ENCODE results near the gene PARM1. TPM values are rescaled to one million over a fixed set of nuclear protein-coding genes. Genes with fewer than 3 reads are reported as not detected.

Gene PARM1
- total RNA-seq, 1 donor from 2014 or later: 116 TPM

DNA sequence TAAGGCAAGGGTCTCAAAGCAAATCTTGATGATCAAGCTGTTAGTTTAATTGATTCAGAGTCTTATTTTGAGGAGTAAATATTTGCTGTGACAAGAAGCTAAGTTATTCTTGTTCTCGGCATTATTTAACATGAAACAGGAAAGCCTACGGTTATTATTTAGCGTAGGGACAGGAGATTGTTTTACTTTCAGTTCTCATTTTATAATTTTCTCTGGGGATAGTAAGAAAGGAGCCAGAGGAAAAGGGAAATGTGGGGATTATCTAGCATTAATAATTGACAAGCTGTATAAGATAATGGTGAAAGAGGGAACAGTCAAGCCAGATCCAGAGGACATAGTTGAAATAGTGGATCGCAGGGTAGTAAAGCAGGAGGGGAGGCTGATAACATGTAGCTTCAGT lies 39.7 kb upstream of the PARM1 start:
- Histone ChIP-seq H3K4me3 (peak overlapping the region in 1 of 2 donors; percentile 36), H3K4me1 (no peaks in the 10 kb centered on the region), H3K27ac (no peak overlapping the region), H3K27me3 (no peaks in the 10 kb centered on the region), H3K9me3 (no peaks in the 10 kb centered on the region), H3K36me3 (no peaks in the 10 kb centered on the region)
- intact Hi-C loops (cut with DNase I): no loop called here
- TF ChIP-seq, protein P1, sequence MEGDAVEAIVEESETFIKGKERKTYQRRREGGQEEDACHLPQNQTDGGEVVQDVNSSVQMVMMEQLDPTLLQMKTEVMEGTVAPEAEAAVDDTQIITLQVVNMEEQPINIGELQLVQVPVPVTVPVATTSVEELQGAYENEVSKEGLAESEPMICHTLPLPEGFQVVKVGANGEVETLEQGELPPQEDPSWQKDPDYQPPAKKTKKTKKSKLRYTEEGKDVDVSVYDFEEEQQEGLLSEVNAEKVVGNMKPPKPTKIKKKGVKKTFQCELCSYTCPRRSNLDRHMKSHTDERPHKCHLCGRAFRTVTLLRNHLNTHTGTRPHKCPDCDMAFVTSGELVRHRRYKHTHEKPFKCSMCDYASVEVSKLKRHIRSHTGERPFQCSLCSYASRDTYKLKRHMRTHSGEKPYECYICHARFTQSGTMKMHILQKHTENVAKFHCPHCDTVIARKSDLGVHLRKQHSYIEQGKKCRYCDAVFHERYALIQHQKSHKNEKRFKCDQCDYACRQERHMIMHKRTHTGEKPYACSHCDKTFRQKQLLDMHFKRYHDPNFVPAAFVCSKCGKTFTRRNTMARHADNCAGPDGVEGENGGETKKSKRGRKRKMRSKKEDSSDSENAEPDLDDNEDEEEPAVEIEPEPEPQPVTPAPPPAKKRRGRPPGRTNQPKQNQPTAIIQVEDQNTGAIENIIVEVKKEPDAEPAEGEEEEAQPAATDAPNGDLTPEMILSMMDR (IDR thresholded peaks at IDR 0.05): no peak
- no peak for DNase-seq (ENCODE audit: low spot score in 2 of 2)

DNA sequence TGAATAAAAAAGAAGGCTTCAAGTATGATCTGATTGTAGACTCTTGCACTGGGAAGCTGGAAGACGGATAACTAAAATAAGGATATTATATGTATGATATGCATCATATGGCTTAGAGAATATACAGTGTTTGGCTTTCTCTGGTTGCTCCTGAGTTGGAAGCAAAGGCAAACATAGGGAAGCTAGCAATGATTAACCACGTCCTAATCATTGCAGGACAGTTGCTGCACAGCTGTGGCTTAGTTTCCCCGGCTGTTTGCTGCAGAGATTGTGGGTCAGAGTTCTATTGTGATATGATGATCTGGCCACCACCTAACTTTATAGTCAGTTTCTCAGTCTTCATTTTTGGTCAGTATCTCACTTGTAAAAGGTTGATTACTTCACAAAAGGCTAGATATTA lies 36.3 kb upstream of the PARM1 start:
- H3K27ac ChIP-seq: no peak overlapping the region
- no peaks in the 10 kb centered on the region for H3K4me1 ChIP-seq
- H3K36me3 ChIP-seq: no peaks in the 10 kb centered on the region
- TF ChIP-seq, protein P1 (IDR thresholded peaks at IDR 0.05): no peak
- H3K9me3 ChIP-seq: no peaks in the 10 kb centered on the region
- H3K27me3 ChIP-seq: no peaks in the 10 kb centered on the region
- H3K4me3 ChIP-seq: no peak overlapping the region
- DNase-seq (ENCODE audit: low spot score in 2 of 2): no peak
- intact Hi-C loops (cut with DNase I): no loop called here

DNA sequence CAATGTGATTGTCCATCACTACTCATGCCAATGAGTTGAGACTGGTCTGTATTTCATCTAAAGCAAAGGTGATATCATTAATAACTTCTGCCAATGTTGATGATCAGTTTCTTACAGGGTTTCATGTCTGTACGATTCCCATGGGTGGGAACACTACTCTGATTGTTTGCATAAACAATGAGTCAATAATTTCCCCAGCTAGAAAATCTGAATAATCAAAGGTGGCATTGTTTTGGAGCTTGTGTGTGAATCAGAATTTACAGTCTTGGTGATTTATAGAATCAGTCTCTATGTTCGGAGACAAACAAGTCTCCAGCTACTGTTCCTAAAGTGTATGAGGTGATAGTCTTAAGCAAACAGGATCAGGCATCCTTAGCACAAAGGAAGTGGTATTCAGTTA lies 35.5 kb upstream of the PARM1 start:
- TF ChIP-seq, protein P1 (IDR thresholded peaks at IDR 0.05): no peak
- Histone ChIP-seq H3K4me3 (no peak overlapping the region), H3K9me3 (no peaks in the 10 kb centered on the region), H3K4me1 (no peaks in the 10 kb centered on the region), H3K36me3 (no peaks in the 10 kb centered on the region), H3K27ac (no peak overlapping the region), H3K27me3 (no peaks in the 10 kb centered on the region)
- intact Hi-C loops (cut with DNase I): no loop called here
- no peak for DNase-seq (ENCODE audit: low spot score in 2 of 2)

DNA sequence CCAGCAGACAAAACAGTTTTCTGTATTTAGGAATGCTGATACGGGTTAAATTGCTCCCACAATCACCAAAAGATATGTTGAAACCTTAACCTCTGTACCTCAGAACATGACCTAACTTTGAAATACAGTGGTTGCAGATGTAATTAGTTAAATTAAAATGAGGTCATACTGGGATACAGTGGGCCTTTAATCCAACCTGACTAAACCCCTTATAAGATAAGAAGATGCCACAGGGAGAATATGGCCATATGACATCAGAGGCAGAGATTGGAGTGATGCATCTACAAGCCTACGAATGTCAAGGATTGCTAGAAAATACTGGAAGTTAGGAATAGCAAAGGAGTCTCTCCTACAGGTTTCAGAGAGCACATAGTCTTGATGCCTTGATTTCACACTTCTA lies 32.1 kb upstream of the PARM1 start:
- DNase-seq (ENCODE audit: low spot score in 2 of 2): no peak
- intact Hi-C loops (cut with DNase I): no loop called here
- H3K36me3 ChIP-seq: no peaks in the 10 kb centered on the region
- no peaks in the 10 kb centered on the region for H3K9me3 ChIP-seq
- no peak overlapping the region for H3K27ac ChIP-seq
- H3K27me3 ChIP-seq: no peaks in the 10 kb centered on the region
- H3K4me1 ChIP-seq: no peaks in the 10 kb centered on the region
- TF ChIP-seq, protein P1 (IDR thresholded peaks at IDR 0.05): no peak
- no peak overlapping the region for H3K4me3 ChIP-seq

DNA sequence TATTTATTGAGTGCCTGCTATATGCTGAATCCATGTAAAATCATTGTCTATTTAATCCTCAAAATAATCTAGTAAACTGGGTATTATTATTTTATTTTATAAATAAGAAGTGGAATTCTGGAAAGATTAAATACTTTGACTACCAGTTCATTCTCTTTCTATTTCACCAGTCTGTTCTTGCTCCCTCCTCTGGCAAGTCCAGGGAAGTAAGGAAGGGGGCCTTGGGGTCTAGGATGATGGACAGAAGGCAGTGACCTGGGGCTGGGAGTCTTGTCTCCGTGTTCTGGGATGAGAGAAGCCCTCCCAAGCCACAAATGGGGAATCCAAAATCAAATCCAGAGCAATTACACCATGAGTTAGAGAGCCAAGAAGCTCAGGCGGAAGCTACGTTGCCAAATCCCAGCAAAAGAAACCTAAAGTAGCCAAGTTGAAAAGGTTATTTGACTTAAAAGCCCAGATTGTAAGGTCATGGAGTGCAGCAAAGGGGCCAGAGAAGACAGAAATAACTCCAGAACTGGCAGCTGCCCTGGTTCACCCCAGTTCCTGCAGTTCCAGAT lies 28.3 kb upstream of the PARM1 start:
- no peaks in the 10 kb centered on the region for H3K4me1 ChIP-seq
- DNase-seq (ENCODE audit: low spot score in 2 of 2): no peak
- no peak overlapping the region for H3K4me3 ChIP-seq
- no peaks in the 10 kb centered on the region for H3K27me3 ChIP-seq
- H3K36me3 ChIP-seq: no peaks in the 10 kb centered on the region
- no peak overlapping the region for H3K27ac ChIP-seq
- intact Hi-C loops (cut with DNase I): no loop called here
- TF ChIP-seq, protein P1 (IDR thresholded peaks at IDR 0.05): no peak
- H3K9me3 ChIP-seq: no peaks in the 10 kb centered on the region

DNA sequence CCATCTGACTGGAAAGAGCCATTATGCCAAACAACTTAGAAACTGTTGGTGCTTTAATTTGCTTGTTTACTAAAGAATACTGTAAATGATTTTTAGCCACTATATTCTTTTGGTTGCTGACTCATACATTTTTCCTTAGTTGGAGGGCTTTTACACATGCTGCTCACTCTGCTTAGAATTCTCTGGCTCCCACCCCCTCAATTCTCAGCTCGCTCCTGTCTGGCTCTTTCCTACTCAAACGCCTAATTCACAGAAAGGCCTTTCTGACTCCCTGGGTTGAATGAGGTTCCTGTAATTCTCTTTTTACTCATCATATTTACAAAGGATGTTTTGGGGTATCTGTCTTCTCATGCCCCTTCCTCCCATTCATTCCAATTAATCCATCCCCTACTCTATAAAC lies 26.1 kb upstream of the PARM1 start:
- Histone ChIP-seq H3K36me3 (no peaks in the 10 kb centered on the region), H3K4me3 (no peak overlapping the region), H3K27me3 (no peaks in the 10 kb centered on the region), H3K27ac (no peak overlapping the region), H3K9me3 (no peaks in the 10 kb centered on the region), H3K4me1 (no peaks in the 10 kb centered on the region)
- intact Hi-C loops (cut with DNase I): no loop called here
- TF ChIP-seq, protein P1 (IDR thresholded peaks at IDR 0.05): no peak
- DNase-seq (ENCODE audit: low spot score in 2 of 2): no peak
